ENCODE results near the gene LSM3. TPM values are rescaled to one million over a fixed set of nuclear protein-coding genes. Genes with fewer than 3 reads are reported as not detected.

LSM3 gene
- total RNA-seq, 1 donor from 2014 or later: 13.2 TPM

- intact Hi-C loops (cut with DNase I): loop anchor here (5.0 kb wide), 1 partner anchor 473 kb away; the partner anchor contains the start of gene CCDC174
- DNase-seq (ENCODE audit: low spot score): no peak
These were observed 1.2 kb downstream of the LSM3 start for GRCh38 chr3:14179795-14180194.

- DNase-seq (ENCODE audit: low spot score): no peak
- intact Hi-C loops (cut with DNase I): no loop called here
These were observed 2.6 kb downstream of the LSM3 start for GRCh38 chr3:14181253-14181652.

GRCh38 chr3:14183015-14183577 is 4.5 kb downstream of the LSM3 start:
- intact Hi-C loops (cut with DNase I): no loop called here
- DNase-seq (ENCODE audit: low spot score): no peak

- intact Hi-C loops (cut with DNase I): no loop called here
- no peak for DNase-seq (ENCODE audit: low spot score)
These were observed 8.3 kb downstream of the LSM3 start for GRCh38 chr3:14186854-14187458.

GRCh38 chr3:14188041-14188754 is 9.6 kb downstream of the LSM3 start:
- DNase-seq (ENCODE audit: low spot score): no peak
- intact Hi-C loops (cut with DNase I): no loop called here

GRCh38 chr3:14194865-14195264 is 16.2 kb downstream of the LSM3 start:
- no peak for DNase-seq (ENCODE audit: low spot score)
- intact Hi-C loops (cut with DNase I): no loop called here

- intact Hi-C loops (cut with DNase I): loop anchor here (5.0 kb wide), 2 partner anchors 203 to 348 kb away; partner anchors contain the start of gene SLC6A6
- DNase-seq (ENCODE audit: low spot score): no peak
These were observed 21.0 kb downstream of the LSM3 start for GRCh38 chr3:14199641-14200040.

GRCh38 chr3:14200276-14200675 is 21.7 kb downstream of the LSM3 start:
- intact Hi-C loops (cut with DNase I): loop anchor here (5.0 kb wide), 2 partner anchors 202 to 347 kb away; partner anchors contain the start of gene SLC6A6
- no peak for DNase-seq (ENCODE audit: low spot score)

- no peak for DNase-seq (ENCODE audit: low spot score)
- intact Hi-C loops (cut with DNase I): loop anchor here (5.0 kb wide), 2 partner anchors 201 to 346 kb away; partner anchors contain the start of gene SLC6A6
These were observed 22.2 kb downstream of the LSM3 start for GRCh38 chr3:14200841-14201240.

GRCh38 chr3:14201940-14202684 is 23.5 kb downstream of the LSM3 start:
- intact Hi-C loops (cut with DNase I): loop anchor here (5.0 kb wide), 2 partner anchors 200 to 345 kb away; partner anchors contain the start of gene SLC6A6
- DNase-seq (ENCODE audit: low spot score): no peak

- intact Hi-C loops (cut with DNase I): loop anchor here (1.0 to 5.0 kb wide), 3 partner anchors 199 to 344 kb away; partner anchors contain the start of gene SLC6A6
- DNase-seq (ENCODE audit: low spot score): no peak
These were observed 24.4 kb downstream of the LSM3 start for GRCh38 chr3:14202874-14203520.

- intact Hi-C loops (cut with DNase I): loop anchor here (1.0 to 5.0 kb wide), 5 partner anchors 31 to 344 kb away; partner anchors contain the start of gene SLC6A6
- DNase-seq (ENCODE audit: low spot score): no peak
These were observed 25.0 kb downstream of the LSM3 start for GRCh38 chr3:14203521-14204079.

GRCh38 chr3:14204515-14205284 is 26.1 kb downstream of the LSM3 start:
- DNase-seq (ENCODE audit: low spot score): no peak
- intact Hi-C loops (cut with DNase I): loop anchor here (2.0 to 5.0 kb wide), 4 partner anchors 30 to 343 kb away; partner anchors contain the start of gene SLC6A6

GRCh38 chr3:14206548-14207177 is 28.0 kb downstream of the LSM3 start:
- intact Hi-C loops (cut with DNase I): no loop called here
- no peak for DNase-seq (ENCODE audit: low spot score)

- no peak for DNase-seq (ENCODE audit: low spot score)
- intact Hi-C loops (cut with DNase I): no loop called here
These were observed 29.6 kb downstream of the LSM3 start for GRCh38 chr3:14208168-14208567.

GRCh38 chr3:14208977-14209394 is 30.4 kb downstream of the LSM3 start:
- intact Hi-C loops (cut with DNase I): no loop called here
- no peak for DNase-seq (ENCODE audit: low spot score)

GRCh38 chr3:14209581-14210289 is 31.1 kb downstream of the LSM3 start:
- intact Hi-C loops (cut with DNase I): no loop called here

More at GRCh38 chr3:14209581-14210289, 31.1 kb downstream of the LSM3 start:
- DNase-seq (ENCODE audit: low spot score): no peak

All from cardiac septum (tissue), 1 donor.